B cell (primary cell): Measurements from ENCODE around the gene RGS7. TPM values are rescaled to one million over a fixed set of nuclear protein-coding genes. Genes with fewer than 3 reads are reported as not detected.

ENCODE experiments used
- ATAC-seq: fragments of 200-7000 bp; cut with Tn5 transposase; one replicate; pipeline ENCODE4 v1.10.0; 2021; ENCODE audit warnings: low read depth, mild to moderate bottlenecking, moderate number of reproducible peaks, moderate library complexity
- CTCF ChIA-PET: fragments of 350-600 bp; sonication (Branson Sonifier 250); formaldehyde crosslinking; loops from one replicate; lab custom pipeline; 2021; ENCODE audit warnings: antibody characterized with exemption, inconsistent platforms; lab: Charles Lee
- POLR2A ChIA-PET: fragments of 350-600 bp; sonication (Branson Sonifier 250); formaldehyde crosslinking; loops from one replicate; lab custom pipeline; 2021; ENCODE audit warnings: antibody characterized with exemption; lab: Charles Lee
- DNase-seq: peaks from one replicate; pipeline ENCODE4 v3.0.0; 2013
- H2AFZ ChIP-seq: 2 replicates; pipeline ENCODE4 v1.6.1; 2012; ENCODE audit warnings: mild to moderate bottlenecking, low read depth, low read length; ENCODE audit not compliant: insufficient read depth, poor library complexity, severe bottlenecking
- H3K27ac ChIP-seq, 2 donors: 1 replicate in 1 of 2; 2 replicates in 1 of 2; pipeline ENCODE4 v1.5.1; 2012 to 2013; ENCODE audit warnings: low read length in 2 of 2, mild to moderate bottlenecking in 2 of 2, moderate library complexity in 1 of 2
- H3K27me3 ChIP-seq, 4 experiments: fragments of 200-600 bp in 1 of 4; sonication (generic) in 1 of 4; replicated peaks in 1 of 4; 1 replicate in 2 of 4; 2 replicates in 2 of 4; pipeline versions ENCODE4 v1.6.1 to v1.7.0; 2013 to 2016; ENCODE audit warnings: low read length in 3 of 4, mild to moderate bottlenecking in 2 of 4, mixed read lengths in 1 of 4, moderate library complexity in 1 of 4; ENCODE audit not compliant: insufficient read depth in 4 of 4, control insufficient read depth in 3 of 4; ENCODE audit errors: control extremely low read depth in 1 of 4
- H3K36me3 ChIP-seq, 2 experiments: replicated peaks in 1 of 2; 1 replicate in 1 of 2; 2 replicates in 1 of 2; pipeline versions ENCODE4 v1.6.1 to v1.7.1; 2013; ENCODE audit warnings: low read length in 1 of 2; ENCODE audit not compliant: insufficient read depth in 2 of 2, control insufficient read depth in 1 of 2; ENCODE audit errors: control extremely low read depth in 1 of 2, extremely low read depth in 1 of 2
- H3K4me1 ChIP-seq, 2 donors: fragments of 200-600 bp in 1 of 2; sonication (generic) in 1 of 2; 1 replicate in 1 of 2; 2 replicates in 1 of 2; pipeline versions ENCODE4 v1.5.1 to v1.6.1; 2013 to 2017; ENCODE audit warnings: low read length in 2 of 2; ENCODE audit not compliant: control insufficient read depth in 2 of 2, insufficient read depth in 2 of 2
- H3K4me2 ChIP-seq: replicated peaks from 2 replicates; pipeline ENCODE3; 2012; ENCODE audit warnings: mild to moderate bottlenecking, low read depth, low read length; ENCODE audit not compliant: poor library complexity, severe bottlenecking
- H3K4me3 ChIP-seq, 5 experiments: fragments of 200-600 bp in 1 of 5; sonication (generic) in 1 of 5; 1 replicate in 3 of 5; 2 replicates in 2 of 5; pipeline versions ENCODE4 v1.5.1 to v1.7.0; 2011 to 2016; ENCODE audit warnings: low read length in 4 of 5, mild to moderate bottlenecking in 4 of 5, low read depth in 2 of 5, control low read depth in 1 of 5, moderate library complexity in 1 of 5; ENCODE audit not compliant: insufficient read depth in 1 of 5; ENCODE audit errors: control extremely low read depth in 1 of 5, extremely low read depth in 1 of 5
- H3K79me2 ChIP-seq: fragments of 200-600 bp; sonication (generic); one replicate; pipeline ENCODE4 v1.6.0; 2016; ENCODE audit warnings: low read length; ENCODE audit not compliant: control insufficient read depth, insufficient read depth
- H3K9ac ChIP-seq: fragments of 200-600 bp; sonication (generic); 2 replicates; pipeline ENCODE4 v1.6.1; 2017; ENCODE audit warnings: mild to moderate bottlenecking, low read length, moderate library complexity
- H3K9me3 ChIP-seq, 3 donors: one replicate each; pipeline versions ENCODE4 v1.6.1 to v1.7.1; 2013; ENCODE audit warnings: low read length in 2 of 3; ENCODE audit not compliant: control insufficient read depth in 2 of 3, insufficient read depth in 1 of 3; ENCODE audit errors: control extremely low read depth in 1 of 3
- H4K20me1 ChIP-seq: 2 replicates; pipeline ENCODE4 v1.6.0; 2012; ENCODE audit warnings: mild to moderate bottlenecking, low read length; ENCODE audit not compliant: insufficient read depth, control insufficient read depth, poor library complexity, severe bottlenecking
- H3K27ac Mint-ChIP-seq: one replicate; pipeline ENCODE4 v1.8.0; 2021; ENCODE audit warnings: mixed read lengths
- H3K27me3 Mint-ChIP-seq: one replicate; pipeline ENCODE4 v1.8.0; 2021; ENCODE audit warnings: mixed read lengths
- H3K4me1 Mint-ChIP-seq: one replicate; pipeline ENCODE4 v1.8.0; 2021; ENCODE audit warnings: mixed read lengths
- H3K4me3 Mint-ChIP-seq: one replicate; pipeline ENCODE4 v1.8.0; 2021; ENCODE audit warnings: mixed read lengths
- H3K9me3 Mint-ChIP-seq: one replicate; pipeline ENCODE4 v1.8.0; 2022; ENCODE audit warnings: mixed read lengths; ENCODE audit not compliant: insufficient read depth
- CTCF ChIP-seq: fragments of 200-600 bp; IDR thresholded peaks from one replicate; pipeline ENCODE4 v1.8.0; 2022; ENCODE audit warnings: antibody characterized with exemption, mild to moderate bottlenecking
- EZH2 ChIP-seq: IDR thresholded peaks from 2 replicates; pipeline ENCODE4 v1.6.1; 2012; ENCODE audit warnings: borderline replicate concordance, low read depth, mild to moderate bottlenecking, moderate library complexity, low read length; ENCODE audit not compliant: insufficient read depth, poor library complexity, severe bottlenecking
- WGBS: methylation state at CpG from one replicate; pipeline ENCODE4 v1.1.5; 2013; ENCODE audit warnings: missing lambda C conversion rate; ENCODE audit not compliant: insufficient coverage; 5-methylcytosine and 5-hydroxymethylcytosine counted together
- intact Hi-C: fragments of 100-400 bp; cut with micrococcal nuclease; formaldehyde crosslinking; loops from one replicate; pipeline ENCODE4 v1.10.0; 2022
- polyA plus RNA-seq: library from polyadenylated mRNA; depleted of rRNA; stranded (reverse); fragments of >200 nt; gene quantifications from 2 replicates; pipeline ENCODE4 v1.2.3, GENCODE V29; 2012
- total RNA-seq, 2 donors: library from RNA; stranded (reverse); fragments of 120-200 nt in 1 of 2; gene quantifications; 1 replicate in 1 of 2; 2 replicates in 1 of 2; pipeline versions ENCODE4 v1.2.3 to v1.2.4, GENCODE V29; 2013 to 2022

The RGS7 gene
- total and polyA plus RNA-seq, 2 donors (not counting 1 experiment from before 2014, with no cell fraction given): 0.15 to 1.8 TPM

- Histone ChIP-seq H3K27ac (no peak overlapping the region), H3K4me2 (no peak overlapping the region), H3K9ac (no peak overlapping the region), H2AFZ (no peak overlapping the region), H3K36me3 (no peaks in the 10 kb centered on the region), H4K20me1 (no peaks in the 10 kb centered on the region), H3K27me3 (no peaks in the 10 kb centered on the region), H3K4me3 (no peak overlapping the region), H3K4me1 (no peaks in the 10 kb centered on the region), H3K9me3 (no peaks in the 10 kb centered on the region), H3K79me2 (no peaks in the 10 kb centered on the region)
- no peaks in the 10 kb centered on the region for H3K9me3 Mint-ChIP-seq
- 70% methylated on average over 3 of the region's 5 CpGs for WGBS
- ATAC-seq (no peak), DNase-seq (no peak)
- TF ChIP-seq CTCF: no peak
- TF ChIP-seq EZH2: no peak
- no peaks in the 10 kb centered on the region for H3K4me1 Mint-ChIP-seq
- H3K27ac Mint-ChIP-seq: no peak overlapping the region
- intact Hi-C loops: no loop called here
- H3K27me3 Mint-ChIP-seq: no peaks in the 10 kb centered on the region
- CTCF ChIA-PET: no interaction called here
- POLR2A ChIA-PET: no interaction called here
- no peak overlapping the region for H3K4me3 Mint-ChIP-seq
Measured at GRCh38 chr1:241240069-241240468, 116.9 kb downstream of the RGS7 start.

- Histone ChIP-seq H3K4me3 (no peak overlapping the region), H3K27ac (no peak overlapping the region), H3K4me1 (no peaks in the 10 kb centered on the region), H3K9me3 (no peaks in the 10 kb centered on the region), H4K20me1 (no peaks in the 10 kb centered on the region), H3K27me3 (no peaks in the 10 kb centered on the region), H3K36me3 (no peaks in the 10 kb centered on the region), H3K4me2 (no peak overlapping the region), H2AFZ (no peak overlapping the region), H3K9ac (no peak overlapping the region), H3K79me2 (no peaks in the 10 kb centered on the region)
- H3K4me1 Mint-ChIP-seq: no peaks in the 10 kb centered on the region
- no peaks in the 10 kb centered on the region for H3K9me3 Mint-ChIP-seq
- H3K27me3 Mint-ChIP-seq: no peaks in the 10 kb centered on the region
- H3K4me3 Mint-ChIP-seq: no peak overlapping the region
- intact Hi-C loops: no loop called here
- TF ChIP-seq CTCF (no peak), EZH2 (no peak)
- ChIA-PET CTCF (no interaction called here), POLR2A (no interaction called here)
- ATAC-seq: no peak
- 79% methylated on average over 7 of the region's 8 CpGs for WGBS
- no peak for DNase-seq
- no peak overlapping the region for H3K27ac Mint-ChIP-seq
Measured at GRCh38 chr1:241237873-241238272, 119.1 kb downstream of the RGS7 start.
